ENCODE results near the gene C16orf92. TPM values are rescaled to one million over a fixed set of nuclear protein-coding genes. Genes with fewer than 3 reads are reported as not detected.
A peak's percentile ranks its signal among the peaks of the same experiment; 100 is the strongest.

Gene C16orf92
- total RNA-seq, 1 donor from 2014 or later: not detected

DNA sequence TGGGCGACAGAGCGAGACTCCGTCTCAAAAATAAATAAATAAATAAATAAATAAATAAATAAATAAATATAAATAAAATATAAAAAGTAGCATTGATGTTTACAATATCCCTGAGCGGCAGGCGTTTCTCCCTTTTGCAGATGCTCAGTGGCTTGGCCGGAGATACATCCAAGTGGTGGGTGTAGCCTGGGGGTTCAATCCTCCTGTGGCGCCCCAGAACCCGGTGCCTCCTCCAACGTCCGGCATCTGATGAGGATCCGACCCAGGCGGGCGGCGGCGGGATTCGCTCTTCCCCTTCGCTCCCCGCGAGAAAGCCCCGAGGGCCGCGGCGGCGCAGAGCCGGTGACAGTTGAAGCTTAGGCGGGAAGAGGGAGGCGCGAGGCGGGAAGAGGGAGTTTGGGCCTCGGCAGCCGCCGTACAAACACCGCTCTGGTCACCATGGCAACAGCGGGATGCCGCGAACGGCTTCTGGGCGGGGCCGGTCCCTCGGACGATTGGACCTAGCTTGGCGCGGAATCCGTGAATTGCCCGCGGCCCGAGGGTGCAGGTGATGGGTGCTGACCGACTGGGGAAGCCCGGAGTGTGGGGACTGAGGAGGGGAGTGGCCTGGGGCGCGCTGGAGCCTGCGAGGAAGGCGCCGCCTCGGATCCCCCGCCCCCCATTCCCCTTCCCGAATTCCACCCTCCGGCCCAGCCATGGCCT, 29.8 kb downstream of the C16orf92 start:
- DNase-seq (ENCODE audit: extremely low spot score, unreplicated experiment): peak; percentile 95
- H3K4me3 Mint-ChIP-seq: peak overlapping the region; percentile 92
- no peaks in the 10 kb centered on the region for H3K36me3 Mint-ChIP-seq
- H3K27me3 Mint-ChIP-seq: no peaks in the 10 kb centered on the region
- no peaks in the 10 kb centered on the region for H3K9me3 Mint-ChIP-seq
- H3K27ac Mint-ChIP-seq: peak overlapping the region; percentile 66
- H3K4me1 Mint-ChIP-seq (ENCODE audit: unreplicated experiment): peaks cover 22% of the 10 kb centered on the region
- TF ChIP-seq, protein P1, sequence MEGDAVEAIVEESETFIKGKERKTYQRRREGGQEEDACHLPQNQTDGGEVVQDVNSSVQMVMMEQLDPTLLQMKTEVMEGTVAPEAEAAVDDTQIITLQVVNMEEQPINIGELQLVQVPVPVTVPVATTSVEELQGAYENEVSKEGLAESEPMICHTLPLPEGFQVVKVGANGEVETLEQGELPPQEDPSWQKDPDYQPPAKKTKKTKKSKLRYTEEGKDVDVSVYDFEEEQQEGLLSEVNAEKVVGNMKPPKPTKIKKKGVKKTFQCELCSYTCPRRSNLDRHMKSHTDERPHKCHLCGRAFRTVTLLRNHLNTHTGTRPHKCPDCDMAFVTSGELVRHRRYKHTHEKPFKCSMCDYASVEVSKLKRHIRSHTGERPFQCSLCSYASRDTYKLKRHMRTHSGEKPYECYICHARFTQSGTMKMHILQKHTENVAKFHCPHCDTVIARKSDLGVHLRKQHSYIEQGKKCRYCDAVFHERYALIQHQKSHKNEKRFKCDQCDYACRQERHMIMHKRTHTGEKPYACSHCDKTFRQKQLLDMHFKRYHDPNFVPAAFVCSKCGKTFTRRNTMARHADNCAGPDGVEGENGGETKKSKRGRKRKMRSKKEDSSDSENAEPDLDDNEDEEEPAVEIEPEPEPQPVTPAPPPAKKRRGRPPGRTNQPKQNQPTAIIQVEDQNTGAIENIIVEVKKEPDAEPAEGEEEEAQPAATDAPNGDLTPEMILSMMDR (conservative IDR thresholded peaks at IDR 0.05): no peak

DNA sequence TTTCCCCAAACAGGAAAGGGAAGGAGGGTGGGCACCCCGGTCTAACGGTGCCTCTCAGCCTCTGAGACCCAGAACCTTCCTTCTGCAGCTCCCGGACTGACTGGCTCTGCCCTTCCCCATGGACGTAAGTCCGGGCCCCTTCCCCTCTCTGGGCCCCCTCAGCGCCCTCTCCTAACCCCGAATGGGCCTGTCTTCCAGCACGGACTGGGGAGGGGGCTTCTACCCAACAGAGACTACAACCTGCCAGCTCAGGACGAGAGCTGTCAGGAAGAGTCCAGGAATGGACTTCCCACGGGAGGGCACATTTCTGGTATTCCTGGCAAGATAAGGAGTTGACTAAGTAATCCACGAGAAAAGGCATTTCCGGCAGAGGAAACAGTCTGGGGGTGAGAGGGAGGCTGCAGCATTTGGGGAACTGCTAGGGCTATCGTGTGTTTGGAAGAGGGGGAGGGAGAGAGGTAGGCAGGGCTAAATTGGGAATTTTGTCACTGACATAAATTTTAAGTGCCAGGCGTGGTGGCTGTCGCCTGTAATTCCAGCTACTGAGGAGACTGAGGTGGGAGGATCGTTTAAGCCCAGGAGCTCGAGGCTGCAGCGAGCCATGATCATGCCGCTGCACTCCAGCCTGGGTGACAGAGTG, 30.5 kb downstream of the C16orf92 start:
- DNase-seq (ENCODE audit: extremely low spot score, unreplicated experiment): no peak
- Mint-ChIP-seq H3K27ac (peak overlapping the region; percentile 75), H3K4me1 (ENCODE audit: unreplicated experiment) (peaks cover 22% of the 10 kb centered on the region)

DNA sequence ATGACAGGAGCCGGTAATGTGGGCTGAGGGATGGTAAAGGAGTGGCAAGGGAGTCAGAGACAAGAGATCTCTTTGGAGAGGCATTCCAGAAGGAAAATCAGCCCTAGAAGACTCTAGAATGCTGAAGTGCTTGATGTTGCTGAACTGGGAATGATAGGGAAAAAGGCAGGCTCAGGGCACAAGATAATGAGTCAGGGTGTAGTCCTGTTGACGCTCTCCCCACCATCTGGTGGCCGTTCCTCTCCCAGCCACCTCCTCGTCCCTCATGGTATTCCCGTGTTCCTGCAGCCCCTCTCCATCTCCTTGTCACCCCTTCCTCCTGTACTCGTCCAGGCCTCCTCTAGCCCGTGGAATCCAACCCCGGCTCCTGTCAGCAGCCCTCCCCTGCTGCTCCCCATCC, 31.5 kb downstream of the C16orf92 start:
- Mint-ChIP-seq H3K27ac (no peak overlapping the region), H3K4me1 (ENCODE audit: unreplicated experiment) (peaks cover 22% of the 10 kb centered on the region), H3K9me3 (no peaks in the 10 kb centered on the region), H3K4me3 (peak overlapping the region; percentile 82), H3K27me3 (no peaks in the 10 kb centered on the region), H3K36me3 (no peaks in the 10 kb centered on the region)
- no peak for DNase-seq (ENCODE audit: extremely low spot score, unreplicated experiment)
- TF ChIP-seq, protein P1 (conservative IDR thresholded peaks at IDR 0.05): no peak

More for the DNA sequence above, 30.5 kb downstream of the C16orf92 start:
- H3K36me3 Mint-ChIP-seq: no peaks in the 10 kb centered on the region
- TF ChIP-seq, protein P1 (conservative IDR thresholded peaks at IDR 0.05): no peak
- H3K4me3 Mint-ChIP-seq: peak overlapping the region; percentile 92
- no peaks in the 10 kb centered on the region for H3K27me3 Mint-ChIP-seq
- H3K9me3 Mint-ChIP-seq: no peaks in the 10 kb centered on the region

DNA sequence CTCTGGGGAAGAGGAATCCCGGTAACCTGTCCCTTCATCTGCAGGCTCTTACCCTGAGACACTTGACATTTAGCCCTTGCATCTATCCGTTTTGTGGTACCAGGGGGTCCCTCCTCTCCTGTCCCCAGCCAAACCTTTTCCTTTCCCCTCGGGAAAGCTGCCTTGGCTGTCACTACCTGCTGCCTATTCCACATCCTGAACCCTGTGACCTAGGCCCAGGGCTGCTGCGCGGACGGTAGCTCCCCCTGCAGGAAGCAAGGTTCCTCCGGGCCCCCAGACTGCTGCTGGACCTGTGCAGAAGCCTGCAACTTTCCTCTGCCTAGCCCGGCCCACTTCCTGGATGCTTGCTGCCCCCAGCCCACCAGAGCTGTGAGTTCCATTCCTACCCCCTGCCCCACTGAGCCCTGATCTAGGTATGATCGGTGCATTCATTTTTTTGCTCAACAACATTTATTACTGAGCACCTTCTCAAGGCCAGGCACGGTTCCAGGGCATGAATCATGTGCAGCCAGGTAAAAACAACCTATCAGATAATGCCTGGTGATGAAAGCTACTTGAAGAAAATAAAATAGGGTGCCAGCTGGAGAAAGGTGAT, 32.1 kb downstream of the C16orf92 start:
- TF ChIP-seq, protein P1 (conservative IDR thresholded peaks at IDR 0.05): peak; percentile 67
- Mint-ChIP-seq H3K36me3 (no peaks in the 10 kb centered on the region), H3K27me3 (no peaks in the 10 kb centered on the region), H3K27ac (peak overlapping the region; percentile 74), H3K4me1 (ENCODE audit: unreplicated experiment) (peaks cover 22% of the 10 kb centered on the region), H3K9me3 (no peaks in the 10 kb centered on the region), H3K4me3 (peak overlapping the region; percentile 82)
- no peak for DNase-seq (ENCODE audit: extremely low spot score, unreplicated experiment)

DNA sequence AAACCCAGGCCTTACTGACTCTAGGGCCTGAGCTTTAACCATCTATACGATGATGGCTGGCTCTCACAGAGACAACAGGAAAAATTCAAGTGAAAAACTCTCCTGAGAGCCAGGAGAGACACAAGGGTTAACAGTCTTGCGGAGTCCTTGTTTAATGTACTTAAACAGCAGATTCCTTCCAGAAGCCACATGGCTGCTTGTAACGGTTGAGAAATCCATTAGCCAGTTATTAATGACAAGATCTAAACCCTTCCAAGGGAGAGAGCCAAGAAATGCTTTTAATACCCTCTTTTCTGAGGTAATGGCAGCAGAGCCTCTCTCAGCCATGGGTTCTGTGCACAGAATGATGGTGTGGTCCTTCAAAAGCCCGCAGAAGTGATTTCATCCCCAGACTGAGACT, 37.3 kb downstream of the C16orf92 start:
- H3K9me3 Mint-ChIP-seq: no peaks in the 10 kb centered on the region
- H3K27me3 Mint-ChIP-seq: no peaks in the 10 kb centered on the region
- H3K36me3 Mint-ChIP-seq: peaks cover 4% of the 10 kb centered on the region
- peak overlapping the region; percentile 70 for H3K27ac Mint-ChIP-seq
- peaks cover 9% of the 10 kb centered on the region for H3K4me1 Mint-ChIP-seq (ENCODE audit: unreplicated experiment)
- peak overlapping the region; percentile 27 for H3K4me3 Mint-ChIP-seq
- no peak for DNase-seq (ENCODE audit: extremely low spot score, unreplicated experiment)
- TF ChIP-seq, protein P1 (conservative IDR thresholded peaks at IDR 0.05): no peak
